Measurements from ENCODE around the gene TECPR1. TPM values are rescaled to one million over a fixed set of nuclear protein-coding genes. Genes with fewer than 3 reads are reported as not detected.

Gene TECPR1
- total RNA-seq, 1 donor from 2014 or later = 10.8 TPM

DNA sequence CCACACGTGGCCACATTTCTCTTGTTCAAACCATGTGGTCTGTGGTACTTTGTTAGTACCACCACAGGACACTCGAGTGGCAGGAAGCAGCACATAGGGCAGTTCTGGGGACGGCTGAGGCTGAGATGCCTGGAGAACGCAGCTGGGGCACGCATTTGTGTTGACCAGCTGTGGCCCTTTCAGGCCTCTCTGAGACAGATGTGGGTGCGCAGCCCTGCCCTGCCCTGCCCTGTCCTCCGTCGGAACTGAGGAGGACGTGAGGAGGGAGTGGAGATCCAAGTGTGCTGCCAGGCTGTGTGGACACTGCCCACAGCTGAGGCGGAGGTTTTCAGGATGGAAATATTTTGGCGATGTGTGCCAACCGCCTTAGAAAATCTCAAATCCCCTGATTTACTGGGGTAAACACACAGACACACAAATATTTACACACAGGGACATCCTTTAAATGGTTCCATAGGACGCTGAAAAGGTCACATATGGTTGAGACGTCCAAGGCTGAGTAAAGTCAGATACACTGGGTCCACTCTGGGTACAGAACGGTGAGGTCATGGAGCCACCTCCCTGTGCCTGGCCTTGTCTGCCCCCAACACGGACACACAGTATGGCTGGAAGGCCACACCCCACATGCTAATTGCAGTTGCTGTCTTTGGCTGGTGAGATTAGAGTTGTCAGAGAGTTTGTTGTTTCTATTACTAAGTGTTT lies 26.0 kb downstream of the TECPR1 start:
- H3K36me3 Mint-ChIP-seq = peaks cover 5% of the 10 kb centered on the region
- no peaks in the 10 kb centered on the region for H3K27me3 Mint-ChIP-seq (ENCODE audit: insufficient read depth, low read depth)
- no peak overlapping the region for H3K27ac Mint-ChIP-seq
- H3K4me3 Mint-ChIP-seq = no peak overlapping the region
- no peak overlapping the region for H2AFZ ChIP-seq (replicated peaks)
- H4K20me1 ChIP-seq (ENCODE audit: low read depth) = no peaks in the 10 kb centered on the region
- peaks cover 14% of the 10 kb centered on the region for H3K4me1 Mint-ChIP-seq
- no peaks in the 10 kb centered on the region for H3K36me3 ChIP-seq
- no peaks in the 10 kb centered on the region for H3K9me3 Mint-ChIP-seq
- DNase-seq (ENCODE audit: low spot score) = no peak
- H3K4me2 ChIP-seq = no peak overlapping the region
- no peak overlapping the region for H3K4me3 ChIP-seq
- no peaks in the 10 kb centered on the region for H3K9me3 ChIP-seq (ENCODE audit: low read depth)
- TF ChIP-seq EZH2phosphoT487 (IDR thresholded peaks at IDR 0.05) (no peak), CTCF (IDR thresholded peaks at IDR 0.05) (no peak), EZH2 (IDR thresholded peaks at IDR 0.05) (no peak)
- H3K27ac ChIP-seq = no peak overlapping the region
- H3K4me1 ChIP-seq = no peaks in the 10 kb centered on the region
- H3K27me3 ChIP-seq = no peaks in the 10 kb centered on the region
- no peak overlapping the region for H3K9ac ChIP-seq
- H3F3A ChIP-seq (ENCODE audit: low read depth) = no peaks in the 10 kb centered on the region
- no peaks in the 10 kb centered on the region for H3K79me2 ChIP-seq (ENCODE audit: low read depth)

- no peaks in the 10 kb centered on the region for H3K9me3 Mint-ChIP-seq
These were observed 27.3 kb downstream of the TECPR1 start for GRCh38 chr7:98224701-98225181.

GRCh38 chr7:98223898-98224700 lies 27.9 kb downstream of the TECPR1 start:
- H3K4me1 Mint-ChIP-seq = peaks cover 4% of the 10 kb centered on the region
- H3K27me3 ChIP-seq = no peaks in the 10 kb centered on the region
- H3K9me3 ChIP-seq (ENCODE audit: low read depth) = no peaks in the 10 kb centered on the region
- H3K27me3 Mint-ChIP-seq (ENCODE audit: insufficient read depth, low read depth) = no peaks in the 10 kb centered on the region
- no peaks in the 10 kb centered on the region for H3K36me3 ChIP-seq
- H3K27ac ChIP-seq = no peak overlapping the region
- peaks cover 4% of the 10 kb centered on the region for H3F3A ChIP-seq (ENCODE audit: low read depth)
- H3K9me3 Mint-ChIP-seq = no peaks in the 10 kb centered on the region
- H4K20me1 ChIP-seq (ENCODE audit: low read depth) = no peaks in the 10 kb centered on the region
- peaks cover 3% of the 10 kb centered on the region for H3K4me1 ChIP-seq
- no peak for DNase-seq (ENCODE audit: low spot score)
- TF ChIP-seq EZH2phosphoT487 (IDR thresholded peaks at IDR 0.05) (no peak), EZH2 (IDR thresholded peaks at IDR 0.05) (no peak), CTCF (IDR thresholded peaks at IDR 0.05) (no peak)
- no peak overlapping the region for H3K9ac ChIP-seq
- H2AFZ ChIP-seq (replicated peaks) = no peak overlapping the region
- H3K79me2 ChIP-seq (ENCODE audit: low read depth) = no peaks in the 10 kb centered on the region
- peaks cover 10% of the 10 kb centered on the region for H3K36me3 Mint-ChIP-seq
- H3K4me3 Mint-ChIP-seq = no peak overlapping the region
- H3K4me3 ChIP-seq = no peak overlapping the region
- H3K4me2 ChIP-seq = no peak overlapping the region
- H3K27ac Mint-ChIP-seq = no peak overlapping the region

More at GRCh38 chr7:98224701-98225181, 27.3 kb downstream of the TECPR1 start:
- no peak overlapping the region for H3K9ac ChIP-seq
- H3K36me3 Mint-ChIP-seq = peaks cover 6% of the 10 kb centered on the region
- H3K4me3 ChIP-seq = no peak overlapping the region
- no peaks in the 10 kb centered on the region for H3K9me3 ChIP-seq (ENCODE audit: low read depth)
- no peaks in the 10 kb centered on the region for H3K27me3 ChIP-seq
- no peak for TF ChIP-seq EZH2 (IDR thresholded peaks at IDR 0.05)
- no peak for TF ChIP-seq EZH2phosphoT487 (IDR thresholded peaks at IDR 0.05)
- no peak for TF ChIP-seq CTCF (IDR thresholded peaks at IDR 0.05)
- H3K4me1 ChIP-seq = no peaks in the 10 kb centered on the region
- no peak overlapping the region for H3K4me2 ChIP-seq
- no peaks in the 10 kb centered on the region for H3K27me3 Mint-ChIP-seq (ENCODE audit: insufficient read depth, low read depth)
- DNase-seq (ENCODE audit: low spot score) = no peak
- no peaks in the 10 kb centered on the region for H3K36me3 ChIP-seq
- no peaks in the 10 kb centered on the region for H4K20me1 ChIP-seq (ENCODE audit: low read depth)
- no peaks in the 10 kb centered on the region for H3K79me2 ChIP-seq (ENCODE audit: low read depth)
- H3K4me1 Mint-ChIP-seq = peaks cover 8% of the 10 kb centered on the region
- no peak overlapping the region for H3K27ac ChIP-seq
- no peaks in the 10 kb centered on the region for H3F3A ChIP-seq (ENCODE audit: low read depth)
- H2AFZ ChIP-seq (replicated peaks) = no peak overlapping the region
- H3K27ac Mint-ChIP-seq = no peak overlapping the region
- H3K4me3 Mint-ChIP-seq = no peak overlapping the region

Measured in neural progenitor cell (in vitro differentiated cells).